SK-N-MC (cell line): ENCODE data around the gene WDR6.

Source experiments
- DNase-seq: peaks from one replicate; pipeline ENCODE4 v3.0.0-alpha.2; 2011; ENCODE audit warnings: low read depth, low spot score
- H3K27ac ChIP-seq: fragments of 200-600 bp; sonication (generic); 2 replicates; pipeline ENCODE4 v1.5.1; 2016; ENCODE audit warnings: mixed run types
- H3K36me3 ChIP-seq: fragments of 200-600 bp; sonication (generic); 2 replicates; pipeline ENCODE4 v1.6.1; 2017; ENCODE audit warnings: antibody characterized with exemption, low read length, mixed read lengths; ENCODE audit not compliant: insufficient read depth
- H3K4me3 ChIP-seq: fragments of 200-600 bp; sonication (generic); 2 replicates; pipeline ENCODE4 v1.5.1; 2016
- H3K9ac ChIP-seq: fragments of 200-600 bp; sonication (generic); 2 replicates; pipeline ENCODE4 v1.8.0; 2017; ENCODE audit warnings: mixed run types, mixed read lengths; ENCODE audit not compliant: insufficient read length
- H3K9me3 ChIP-seq: fragments of 200-600 bp; sonication (generic); 2 replicates; pipeline ENCODE4 v1.6.1; 2017; ENCODE audit warnings: low read depth, mild to moderate bottlenecking, antibody characterized with exemption, low read length, moderate library complexity, mixed read lengths
- EZH2 ChIP-seq: fragments of 200-600 bp; sonication (generic); IDR thresholded peaks from one replicate; pipeline ENCODE4 v1.6.1; 2017; ENCODE audit warnings: antibody characterized with exemption
- FOXP2 ChIP-seq: optimal IDR thresholded peaks from 2 replicates; pipeline ENCODE3; 2011; ENCODE audit warnings: mild to moderate bottlenecking, moderate library complexity; ENCODE audit not compliant: insufficient read depth; ENCODE audit errors: extremely low read length, control extremely low read depth
- POLR2AphosphoS5 ChIP-seq: IDR thresholded peaks from 2 replicates; pipeline ENCODE4 v1.6.1; 2012; ENCODE audit warnings: mild to moderate bottlenecking, low read depth, low read length, borderline replicate concordance

Gene WDR6

DNA sequence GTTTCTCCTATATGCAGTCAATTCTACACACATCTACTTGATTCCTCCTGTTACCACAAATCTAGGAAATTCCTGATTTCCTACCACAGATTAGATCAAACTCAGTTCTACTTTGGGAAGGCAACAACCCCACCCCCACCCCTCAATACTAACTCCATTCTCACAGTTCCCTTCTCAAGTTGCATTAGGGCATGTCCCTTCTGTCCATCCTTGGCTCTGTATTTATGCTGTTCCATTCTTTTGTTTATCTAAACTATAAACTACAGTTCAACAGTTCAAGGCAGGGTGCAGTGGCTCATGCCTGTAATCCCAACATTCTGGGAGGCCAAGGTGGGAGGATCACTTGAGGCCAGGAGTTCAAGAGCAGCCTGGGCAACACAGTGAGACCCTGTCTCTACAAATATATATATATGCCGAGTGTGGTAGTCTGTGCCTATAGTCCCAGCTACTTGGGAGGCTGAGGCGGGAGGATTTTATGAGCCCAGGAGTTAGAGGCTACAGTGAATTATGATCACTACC lies 47.2 kb downstream of the WDR6 start:
- Histone ChIP-seq H3K9me3 (no peaks in the 10 kb centered on the region), H3K36me3 (peaks cover 24% of the 10 kb centered on the region; the same call in 1 of the 2 replicates), H3K9ac (no peak overlapping the region), H3K27ac (no peak overlapping the region), H3K4me3 (no peak overlapping the region)
- DNase-seq = no peak
- no peak for TF ChIP-seq FOXP2
- no peak for TF ChIP-seq EZH2
- no peak for TF ChIP-seq POLR2AphosphoS5

DNA sequence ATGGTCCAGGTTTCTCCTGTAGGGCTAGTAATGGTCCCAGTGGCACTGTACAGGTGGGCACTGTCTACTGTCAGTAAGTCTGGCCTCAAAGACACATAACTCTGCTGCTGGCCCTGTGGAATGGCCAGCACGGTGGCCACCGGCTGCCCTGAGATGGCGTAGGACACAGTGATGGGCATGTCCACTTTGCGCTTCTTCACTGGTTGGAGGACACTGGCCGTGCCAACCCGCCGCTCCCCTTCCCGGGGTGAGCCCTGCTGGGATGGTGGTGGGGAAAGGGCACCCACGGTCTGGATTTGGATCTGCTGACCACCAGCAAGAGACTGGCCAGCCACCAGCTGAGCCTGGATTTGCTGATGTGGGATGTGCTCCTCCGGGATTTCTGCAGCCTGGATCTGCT lies 50.1 kb downstream of the WDR6 start:
- TF ChIP-seq POLR2AphosphoS5 = no peak; the same call in 1 of the 2 replicates
- TF ChIP-seq FOXP2 = no peak
- no peak for TF ChIP-seq EZH2
- no peaks in the 10 kb centered on the region for H3K9me3 ChIP-seq
- H3K27ac ChIP-seq = no peak overlapping the region
- no peak overlapping the region for H3K9ac ChIP-seq
- H3K4me3 ChIP-seq = no peak overlapping the region
- no peak for DNase-seq
- H3K36me3 ChIP-seq = peaks cover 24% of the 10 kb centered on the region; the same call in 1 of the 2 replicates

DNA sequence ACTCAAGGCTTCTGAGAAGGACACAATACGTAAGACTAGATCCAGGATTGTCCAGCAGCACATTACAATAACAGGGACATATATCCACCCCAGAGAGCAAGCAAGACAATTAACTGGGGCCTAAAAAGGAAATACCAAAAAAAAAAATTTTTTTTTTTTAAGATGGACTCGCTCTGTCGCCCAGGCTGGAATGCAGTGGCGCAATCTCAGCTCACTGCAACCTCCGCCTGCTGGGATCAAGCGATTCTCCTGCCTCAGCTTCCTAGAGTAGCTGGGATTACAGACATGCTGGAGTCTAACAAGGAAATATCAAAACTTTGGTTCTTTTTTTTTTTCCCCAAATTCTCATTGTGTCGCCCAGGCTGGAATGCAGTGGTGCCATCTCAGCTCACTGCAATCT lies 50.8 kb downstream of the WDR6 start:
- Histone ChIP-seq H3K9ac (no peak overlapping the region), H3K4me3 (no peak overlapping the region), H3K36me3 (peaks cover 24% of the 10 kb centered on the region), H3K27ac (no peak overlapping the region), H3K9me3 (no peaks in the 10 kb centered on the region)
- TF ChIP-seq EZH2 (no peak), POLR2AphosphoS5 (no peak), FOXP2 (no peak)
- no peak for DNase-seq
